Ascending aorta (tissue), 2 donors: Measurements from ENCODE around the gene CLCN2. TPM values are rescaled to one million over a fixed set of nuclear protein-coding genes. Genes with fewer than 3 reads are reported as not detected.

Experiments
- DNase-seq, 2 donors: peaks; one replicate each; pipeline ENCODE4 v3.0.0-alpha.2; 2019; ENCODE audit warnings: low spot score in 2 of 2
- H3K27ac ChIP-seq, 2 donors: fragments of 200-600 bp; sonication (generic); one replicate each; pipeline ENCODE4 v1.5.1; 2016 to 2017; ENCODE audit warnings: mild to moderate bottlenecking in 1 of 2
- H3K27me3 ChIP-seq: fragments of 200-600 bp; sonication (generic); one replicate; pipeline ENCODE4 v1.5.1; 2017
- H3K36me3 ChIP-seq, 2 donors: fragments of 200-600 bp; sonication (generic); one replicate each; pipeline ENCODE4 v1.5.1; 2016
- H3K4me1 ChIP-seq, 2 donors: fragments of 200-600 bp; sonication (generic); one replicate each; pipeline ENCODE4 v1.5.1; 2016 to 2017; ENCODE audit warnings: mild to moderate bottlenecking in 1 of 2
- H3K4me3 ChIP-seq, 2 donors: fragments of 200-600 bp; sonication (generic); one replicate each; pipeline ENCODE4 v1.5.1; 2016 to 2017; ENCODE audit warnings: mild to moderate bottlenecking in 1 of 2
- H3K9me3 ChIP-seq, 2 donors: fragments of 200-600 bp; sonication (generic); one replicate each; pipeline ENCODE4 v1.5.1; 2016
- CTCF ChIP-seq, 3 experiments: fragments of 200-600 bp in 2 of 3; fragments of 450-650 bp in 1 of 3; sonication (generic) in 2 of 3; IDR thresholded peaks; one replicate each; pipeline ENCODE4 v1.5.1; 2016 to 2019; ENCODE audit warnings: antibody characterized with exemption in 3 of 3, mild to moderate bottlenecking in 1 of 3, moderate library complexity in 1 of 3
- intact Hi-C: fragments of 100-400 bp; cut with DNase I; formaldehyde crosslinking; loops from one replicate; pipeline ENCODE4 v1.15.1; 2023
- total RNA-seq: library from RNA; depleted of rRNA; stranded (reverse); fragments of >200 nt; gene quantifications from one replicate; pipeline ENCODE4 v1.1.0, GENCODE V29; 2016

CLCN2 gene
- total RNA-seq, 1 donor from 2014 or later, result 31.2 TPM

GRCh38 chr3:184315543-184315867, 45.9 kb downstream of the CLCN2 start:
- DNase-seq, result no peak
- Histone ChIP-seq H3K4me1 (peaks cover 25 to 43% of the 10 kb centered on the region in 2 donors), H3K27me3 (no peaks in the 10 kb centered on the region), H3K27ac (peak overlapping the region; percentile 95 to 98), H3K4me3 (peak overlapping the region; percentile 76 to 79), H3K9me3 (no peaks in the 10 kb centered on the region), H3K36me3 (peaks cover 12 to 21% of the 10 kb centered on the region in 2 donors)
- TF ChIP-seq CTCF (IDR thresholded peaks at IDR 0.05), result no peak
- intact Hi-C loops, result loop anchor here (1.0 to 10.0 kb wide), 3 partner anchors 47 to 969 kb away; partner anchors contain the start of genes ALG3 and EEF1AKMT4

GRCh38 chr3:184314700-184315542, 46.5 kb downstream of the CLCN2 start:
- H3K4me3 ChIP-seq, result peak overlapping the region; percentile 76 to 79
- peak overlapping the region; percentile 95 to 98 for H3K27ac ChIP-seq
- H3K9me3 ChIP-seq, result no peaks in the 10 kb centered on the region
- DNase-seq, result peak; percentile 46 to 91
- H3K27me3 ChIP-seq, result no peaks in the 10 kb centered on the region
- peaks cover 21 to 39% of the 10 kb centered on the region in 2 donors for H3K4me1 ChIP-seq
- no peak for TF ChIP-seq CTCF (IDR thresholded peaks at IDR 0.05)
- peaks cover 9 to 20% of the 10 kb centered on the region in 2 donors for H3K36me3 ChIP-seq
- intact Hi-C loops, result loop anchor here (1.0 to 10.0 kb wide), 6 partner anchors 16 to 970 kb away; partner anchors contain the start of genes ALG3, AP2M1, EEF1AKMT4 and FAM131A

- intact Hi-C loops, result loop anchor here (1.0 to 10.0 kb wide), 5 partner anchors 15 to 970 kb away; partner anchors contain the start of genes ALG3, AP2M1, EEF1AKMT4 and FAM131A
- peak within 1 kb of the TSS; percentile 76 to 79 for H3K4me3 ChIP-seq
- no peaks in the 10 kb centered on the region for H3K27me3 ChIP-seq
- no peak for TF ChIP-seq CTCF (IDR thresholded peaks at IDR 0.05)
- peak within 1 kb of the TSS; percentile 95 to 98 for H3K27ac ChIP-seq
- no peaks in the 10 kb centered on the region for H3K9me3 ChIP-seq
- peak; percentile 78 to 96 for DNase-seq
- H3K4me1 ChIP-seq, result peaks cover 17 to 33% of the 10 kb centered on the region in 2 donors
- H3K36me3 ChIP-seq, result peaks cover 11 to 20% of the 10 kb centered on the region in 2 donors
Measured at GRCh38 chr3:184314363-184314699, 47.1 kb downstream of the CLCN2 start, which contains the start of gene EIF4G1. EIF4G1 (plus strand) TSS chr3:184314606; CDS start chr3:184315797, 1,191 bp downstream.

- no peak overlapping the region for H3K4me3 ChIP-seq
- H3K27me3 ChIP-seq, result no peaks in the 10 kb centered on the region
- peaks cover 9 to 16% of the 10 kb centered on the region in 2 donors for H3K4me1 ChIP-seq
- H3K36me3 ChIP-seq, result peaks cover 27 to 34% of the 10 kb centered on the region in 2 donors
- H3K27ac ChIP-seq, result no peak overlapping the region
- no peak for DNase-seq
- intact Hi-C loops, result loop anchor here (10.0 kb wide), 1 partner anchor 973 kb away; no protein-coding TSS in a partner anchor
- no peaks in the 10 kb centered on the region for H3K9me3 ChIP-seq
- no peak for TF ChIP-seq CTCF (IDR thresholded peaks at IDR 0.05)
Measured at GRCh38 chr3:184311633-184312032, 49.8 kb downstream of the CLCN2 start.

GRCh38 chr3:184308744-184309143, 52.7 kb downstream of the CLCN2 start:
- TF ChIP-seq CTCF (IDR thresholded peaks at IDR 0.05), result no peak
- intact Hi-C loops, result no loop called here
- Histone ChIP-seq H3K36me3 (peaks cover 53 to 55% of the 10 kb centered on the region in 2 donors), H3K4me1 (peaks cover 0 to under 1% of the 10 kb centered on the region in 2 donors), H3K27me3 (no peaks in the 10 kb centered on the region), H3K4me3 (no peak overlapping the region), H3K27ac (no peak overlapping the region), H3K9me3 (no peaks in the 10 kb centered on the region)
- no peak for DNase-seq
